Liver (tissue), 9 donors: ENCODE data around the gene RYR2. TPM values are rescaled to one million over a fixed set of nuclear protein-coding genes. Genes with fewer than 3 reads are reported as not detected.

Experiments used
- DNase-seq: peaks from one replicate; pipeline ENCODE4 v3.0.0-alpha.2; 2017; ENCODE audit warnings: low spot score
- H3K27ac ChIP-seq, 2 donors: one replicate each; pipeline ENCODE4 v1.7.0; 2013; ENCODE audit warnings: inconsistent platforms in 2 of 2, low read length in 2 of 2, control low read depth in 1 of 2, low read depth in 1 of 2, mild to moderate bottlenecking in 1 of 2
- H3K27me3 ChIP-seq, 4 donors: one replicate each; pipeline versions ENCODE4 v1.6.1 to v1.7.0; 2013; ENCODE audit warnings: low read length in 3 of 4, inconsistent platforms in 1 of 4, mild to moderate bottlenecking in 1 of 4, moderate library complexity in 1 of 4; ENCODE audit not compliant: control insufficient read depth in 4 of 4, insufficient read depth in 4 of 4
- H3K36me3 ChIP-seq, 4 donors: one replicate each; pipeline versions ENCODE4 v1.6.1 to v1.7.0; 2013; ENCODE audit warnings: low read length in 3 of 4, mild to moderate bottlenecking in 3 of 4, low read depth in 1 of 4, moderate library complexity in 1 of 4; ENCODE audit not compliant: control insufficient read depth in 4 of 4, insufficient read depth in 3 of 4
- H3K4me1 ChIP-seq, 4 donors: one replicate each; pipeline versions ENCODE4 v1.6.1 to v1.7.0; 2013; ENCODE audit warnings: low read length in 3 of 4, mild to moderate bottlenecking in 3 of 4, moderate library complexity in 1 of 4; ENCODE audit not compliant: control insufficient read depth in 4 of 4, insufficient read depth in 4 of 4
- H3K4me3 ChIP-seq, 3 donors: one replicate each; pipeline versions ENCODE4 v1.6.1 to v1.7.0; 2013; ENCODE audit warnings: low read length in 3 of 3, control low read depth in 1 of 3, low read depth in 1 of 3, mild to moderate bottlenecking in 1 of 3
- H3K9ac ChIP-seq, 2 donors: one replicate each; pipeline ENCODE4 v1.7.0; 2013; ENCODE audit warnings: low read length in 2 of 2, mild to moderate bottlenecking in 2 of 2, moderate library complexity in 2 of 2, control low read depth in 1 of 2, low read depth in 1 of 2
- H3K9me3 ChIP-seq, 4 donors: one replicate each; pipeline versions ENCODE4 v1.6.1 to v1.7.0; 2013; ENCODE audit warnings: low read length in 3 of 4; ENCODE audit not compliant: control insufficient read depth in 4 of 4
- ATF3 ChIP-seq: IDR thresholded peaks from 2 replicates; pipeline ENCODE4 v1.6.1; 2016; ENCODE audit warnings: antibody characterized with exemption
- CTCF ChIP-seq: fragments of 150-350 bp; IDR thresholded peaks from 2 replicates; pipeline ENCODE4 v1.5.1; 2017; ENCODE audit warnings: improper control_type of control experiment, low read depth, low read length; ENCODE audit not compliant: missing input control
- EGR1 ChIP-seq, 2 donors: IDR thresholded peaks; 2 replicates each; pipeline ENCODE4 v1.6.1; 2016 to 2018; ENCODE audit warnings: antibody characterized with exemption in 2 of 2, low read depth in 2 of 2
- FOXA1 ChIP-seq: IDR thresholded peaks from 2 replicates; pipeline ENCODE4 v1.6.1; 2016; ENCODE audit warnings: antibody characterized with exemption
- FOXA2 ChIP-seq: IDR thresholded peaks from 2 replicates; pipeline ENCODE4 v1.6.1; 2016; ENCODE audit warnings: antibody characterized with exemption
- GABPA ChIP-seq, 2 donors: IDR thresholded peaks in 1 of 2; conservative IDR thresholded peaks in 1 of 2; 2 replicates each; pipeline ENCODE4 v1.6.1; 2016; ENCODE audit warnings: antibody characterized with exemption in 2 of 2, mild to moderate bottlenecking in 1 of 2, moderate library complexity in 1 of 2
- HNF4A ChIP-seq, 2 donors: conservative IDR thresholded peaks; 2 replicates each; pipeline ENCODE4 v1.6.1; 2016; ENCODE audit warnings: antibody characterized with exemption in 2 of 2, mild to moderate bottlenecking in 2 of 2
- HNF4G ChIP-seq: IDR thresholded peaks from 2 replicates; pipeline ENCODE4 v1.6.1; 2016; ENCODE audit warnings: antibody characterized with exemption
- JUND ChIP-seq, 2 donors: IDR thresholded peaks; 2 replicates each; pipeline ENCODE4 v1.6.1; 2016; ENCODE audit warnings: antibody characterized with exemption in 2 of 2
- MAX ChIP-seq: IDR thresholded peaks from 2 replicates; pipeline ENCODE4 v1.6.1; 2016; ENCODE audit warnings: antibody characterized with exemption
- NR2F2 ChIP-seq: IDR thresholded peaks from 2 replicates; pipeline ENCODE4 v1.6.1; 2016; ENCODE audit warnings: antibody characterized with exemption
- RAD21 ChIP-seq, 2 donors: IDR thresholded peaks; 2 replicates each; pipeline ENCODE4 v1.6.1; 2016; ENCODE audit warnings: antibody characterized with exemption in 2 of 2, mild to moderate bottlenecking in 2 of 2
- REST ChIP-seq: IDR thresholded peaks from 2 replicates; pipeline ENCODE4 v1.6.1; 2016; ENCODE audit warnings: antibody characterized with exemption, mild to moderate bottlenecking
- RXRA ChIP-seq, 2 donors: IDR thresholded peaks; 2 replicates each; pipeline ENCODE4 v1.6.1; 2017 to 2018; ENCODE audit warnings: antibody characterized with exemption in 2 of 2, mild to moderate bottlenecking in 1 of 2
- SP1 ChIP-seq: IDR thresholded peaks from 2 replicates; pipeline ENCODE4 v1.6.1; 2018; ENCODE audit warnings: antibody characterized with exemption, mild to moderate bottlenecking
- TAF1 ChIP-seq: conservative IDR thresholded peaks from 2 replicates; pipeline ENCODE4 v1.6.1; 2016; ENCODE audit warnings: antibody characterized with exemption, mild to moderate bottlenecking
- YY1 ChIP-seq: IDR thresholded peaks from 2 replicates; pipeline ENCODE4 v1.6.1; 2016; ENCODE audit warnings: antibody characterized with exemption, mild to moderate bottlenecking
- ZBTB33 ChIP-seq: IDR thresholded peaks from 2 replicates; pipeline ENCODE4 v1.6.1; 2016; ENCODE audit warnings: antibody characterized with exemption
- WGBS: extraction: QIAGEN DNeasy Blood & Tissue Kit; methylation state at CpG from one replicate; pipeline ENCODE4 v1.1.7; 2013; 5-methylcytosine and 5-hydroxymethylcytosine counted together
- polyA plus RNA-seq, 2 donors: library from polyadenylated mRNA; stranded (reverse) in 1 of 2; unstranded in 1 of 2; fragments of 200-250 nt in 1 of 2; fragments of >200 nt in 1 of 2; fragmentation: Nextera tagmentation in 1 of 2; extraction: Ambion mirVana in 1 of 2; gene quantifications; one replicate each; pipeline versions ENCODE4 v1.2.1 to v1.2.3, GENCODE V29; 2013 to 2015
- total RNA-seq, 2 donors: library from RNA; depleted of rRNA; stranded (reverse); fragments of >200 nt; gene quantifications; one replicate each; pipeline ENCODE4 v1.2.3, GENCODE V29; 2014
- donor health status: healthy.
- donor health status: healthy.
- donor health status: healthy.
- donor health status: healthy.
- donor health status: healthy.

RYR2 gene
- total and polyA plus RNA-seq, 4 donors: 0.06 to 0.75 (median 0.31) TPM

GRCh38 chr1:237794071-237794470 lies 752.1 kb downstream of the RYR2 start (continued):
- TF ChIP-seq HNF4A (conservative IDR thresholded peaks at IDR 0.05) (no peak), HNF4G (no peak), EGR1 (IDR thresholded peaks at IDR 0.05; ENCODE audit: low read depth in 2 of 2) (peak in 1 of 2 donors; percentile 52), JUND (IDR thresholded peaks at IDR 0.05) (peak in 1 of 2 donors; percentile 37)

GRCh38 chr1:237795558-237795957 lies 753.6 kb downstream of the RYR2 start:
- DNase-seq: no peak
- no peak for TF ChIP-seq REST
- no peak for TF ChIP-seq JUND (IDR thresholded peaks at IDR 0.05)
- TF ChIP-seq YY1: no peak
- TF ChIP-seq EGR1 (IDR thresholded peaks at IDR 0.05; ENCODE audit: low read depth in 2 of 2): no peak
- TF ChIP-seq CTCF: no peak
- no peak for TF ChIP-seq HNF4A (conservative IDR thresholded peaks at IDR 0.05)
- no peak for TF ChIP-seq TAF1
- no peak for TF ChIP-seq ZBTB33
- no peak for TF ChIP-seq MAX
- TF ChIP-seq GABPA (IDR thresholded peaks at IDR 0.05 in 1 of 2, conservative IDR thresholded peaks at IDR 0.05 in 1 of 2): no peak
- no peak for TF ChIP-seq RXRA (IDR thresholded peaks at IDR 0.05)
- TF ChIP-seq HNF4G: no peak
- no peak for TF ChIP-seq FOXA2
- no peak for TF ChIP-seq ATF3
- no peak for TF ChIP-seq FOXA1
- TF ChIP-seq RAD21 (IDR thresholded peaks at IDR 0.05): no peak
- no peak for TF ChIP-seq SP1
- TF ChIP-seq NR2F2: no peak
- no peak overlapping the region for H3K27ac ChIP-seq
- no peaks in the 10 kb centered on the region for H3K36me3 ChIP-seq
- no peak overlapping the region for H3K4me3 ChIP-seq
- WGBS: 88% methylated on average over 13 of the region's 13 CpGs
- no peaks in the 10 kb centered on the region for H3K9me3 ChIP-seq
- no peaks in the 10 kb centered on the region for H3K27me3 ChIP-seq
- H3K4me1 ChIP-seq: peaks cover 0 to 5% (median 1%) of the 10 kb centered on the region in 4 donors
- no peak overlapping the region for H3K9ac ChIP-seq
